ENCODE measurements around the gene PREX1.

PREX1 gene

DNA sequence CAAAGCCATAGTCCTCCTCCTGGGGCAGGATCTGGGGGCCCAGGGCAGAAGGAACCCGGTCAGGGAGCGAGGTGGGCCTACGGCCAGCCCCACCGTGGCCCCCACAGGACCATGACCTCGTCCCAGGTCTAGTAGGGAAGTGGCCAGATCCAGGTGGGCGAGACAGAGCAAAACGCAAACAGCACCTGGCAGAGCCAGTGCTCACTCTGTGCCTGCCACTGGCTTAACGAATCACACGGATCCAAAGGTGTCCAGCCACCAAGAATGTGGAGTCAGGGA is 169.7 kb downstream of the PREX1 start:
- no peak for DNase-seq (ENCODE audit: low spot score)

DNA sequence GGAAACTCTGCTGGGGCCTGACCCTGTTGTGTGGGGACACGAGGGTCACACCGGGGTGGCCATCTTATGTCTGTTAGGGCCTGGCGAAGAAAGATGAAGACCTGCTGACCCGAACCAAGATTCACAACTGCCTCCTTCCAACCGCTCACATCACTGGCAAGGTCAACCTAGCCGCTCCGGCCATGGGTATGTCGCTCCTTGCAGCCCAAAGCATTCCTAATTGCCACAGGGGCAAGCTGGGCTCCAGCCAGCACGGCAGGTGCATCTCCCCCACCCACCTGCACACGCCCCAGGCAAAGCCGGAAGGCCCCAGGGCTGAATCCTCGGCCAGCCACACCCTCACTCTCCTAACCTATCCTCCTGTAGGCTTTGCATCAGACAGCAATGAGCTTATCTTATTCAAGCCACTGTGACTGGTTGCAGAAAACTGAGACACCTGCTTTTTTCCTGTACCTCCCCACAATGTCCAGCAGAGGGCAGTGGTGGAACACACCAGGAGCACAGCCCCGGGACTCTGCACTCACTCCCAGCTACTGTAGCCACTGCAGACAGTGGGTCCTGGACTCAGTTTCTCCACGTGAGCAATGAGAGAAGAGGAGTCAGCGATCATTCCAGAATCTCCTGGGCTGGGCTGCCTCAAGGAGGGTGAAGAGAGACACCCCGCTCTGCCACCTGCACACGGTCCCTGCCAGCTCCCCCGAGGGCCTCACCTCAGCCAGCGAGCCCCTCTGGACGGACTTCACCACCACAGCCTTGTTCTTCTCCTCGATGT is 170.2 kb downstream of the PREX1 start:
- DNase-seq (ENCODE audit: low spot score), result peak; percentile 88

DNA sequence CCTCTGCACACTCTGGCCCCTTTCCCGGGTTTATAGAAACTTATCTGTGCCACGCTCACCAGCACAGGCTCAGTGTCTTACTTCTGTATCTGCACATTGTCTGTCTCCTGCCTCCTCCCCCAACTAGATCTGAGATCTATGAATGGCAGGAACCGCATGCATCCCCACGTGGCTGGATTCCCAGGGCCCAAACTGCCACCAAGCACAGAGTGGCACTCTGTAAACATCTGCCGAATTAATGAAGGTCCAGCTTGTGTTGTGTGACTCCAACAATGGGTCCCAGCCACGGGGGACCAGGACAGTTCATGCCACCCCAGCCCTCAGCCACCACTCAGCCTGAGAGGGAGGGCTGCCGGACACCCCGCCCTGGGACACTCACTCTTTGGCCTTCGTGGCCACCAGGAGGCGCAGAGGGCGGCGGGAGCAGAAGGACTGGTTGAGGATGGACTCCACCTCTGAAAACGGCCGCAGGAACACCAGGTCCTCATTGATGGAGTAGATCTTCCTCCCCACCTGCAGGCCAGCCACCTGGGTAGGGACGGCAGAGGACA is 171.1 kb downstream of the PREX1 start:
- peak; percentile 54 for DNase-seq (ENCODE audit: low spot score)

DNA sequence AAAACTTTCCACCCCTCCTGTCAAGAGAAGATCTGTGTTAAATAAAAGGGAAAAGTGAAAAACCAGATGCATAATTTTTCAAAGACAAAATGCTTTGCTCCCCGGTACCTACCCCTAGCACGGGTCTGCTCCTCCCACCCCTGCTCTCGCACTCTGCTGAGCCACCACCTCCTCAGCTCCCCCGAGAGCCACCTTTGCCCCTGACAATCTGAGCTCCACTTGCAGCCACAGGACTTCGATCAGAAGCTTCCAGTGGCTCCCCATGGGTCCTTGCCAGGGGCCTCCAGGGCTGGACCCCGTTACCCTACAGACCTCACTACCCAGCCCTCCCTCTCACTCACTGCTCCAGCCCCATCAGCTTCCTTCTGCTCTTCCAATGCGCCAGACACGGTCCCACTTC is 171.7 kb downstream of the PREX1 start:
- no peak for DNase-seq (ENCODE audit: low spot score)

DNA sequence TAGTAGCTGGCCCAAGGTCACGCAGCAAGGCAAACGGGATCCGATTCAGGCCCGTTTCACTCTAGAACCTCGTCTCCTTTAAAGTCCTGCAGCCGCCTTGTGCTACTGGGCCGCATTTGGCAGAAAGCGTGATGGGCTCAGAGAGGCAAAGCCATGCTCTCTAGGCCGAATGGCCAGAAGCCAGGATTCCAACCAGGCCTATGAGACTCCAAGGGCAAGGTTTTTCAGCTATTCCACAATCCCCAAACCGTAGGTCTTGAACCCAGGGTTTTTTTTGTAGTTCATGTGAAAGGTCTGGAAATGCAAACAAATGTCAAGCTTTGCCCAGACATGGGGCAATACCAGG is 174.1 kb downstream of the PREX1 start:
- no peak for DNase-seq (ENCODE audit: low spot score)

DNA sequence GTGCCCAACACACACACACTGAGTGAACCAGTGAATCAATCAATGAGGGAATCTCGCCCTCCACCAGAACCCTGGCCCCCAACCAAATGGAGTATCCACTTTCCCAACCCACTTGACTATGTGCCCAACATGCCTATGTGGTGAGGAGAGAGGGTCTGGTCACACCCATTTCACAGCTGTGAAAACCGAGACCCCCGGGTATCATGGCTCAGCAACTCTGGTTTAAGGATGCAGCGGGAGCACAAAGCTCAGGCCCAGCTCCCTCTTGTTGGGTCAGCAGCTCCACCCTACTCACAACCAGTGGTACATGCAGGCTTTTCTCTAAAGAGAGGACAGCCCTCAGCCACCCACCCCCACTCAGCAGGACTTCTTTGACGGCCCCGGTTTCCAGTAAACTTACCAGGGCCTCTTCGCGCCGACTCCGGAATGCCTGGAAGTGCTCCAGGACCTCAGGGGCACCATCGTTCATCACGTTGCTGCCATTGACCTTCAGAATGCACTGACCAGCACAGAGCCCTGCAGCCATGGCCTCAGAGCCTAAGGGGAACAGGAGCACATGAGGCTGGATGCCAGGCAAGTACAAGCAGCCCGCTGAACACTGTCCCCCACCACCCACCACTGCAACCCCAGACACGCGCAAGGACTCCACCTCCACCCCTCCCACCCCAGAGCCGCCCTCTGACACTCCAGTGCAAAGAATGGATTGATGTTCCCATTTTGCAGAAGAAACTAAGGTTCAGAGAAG is 174.7 kb downstream of the PREX1 start:
- no peak for DNase-seq (ENCODE audit: low spot score)

DNA sequence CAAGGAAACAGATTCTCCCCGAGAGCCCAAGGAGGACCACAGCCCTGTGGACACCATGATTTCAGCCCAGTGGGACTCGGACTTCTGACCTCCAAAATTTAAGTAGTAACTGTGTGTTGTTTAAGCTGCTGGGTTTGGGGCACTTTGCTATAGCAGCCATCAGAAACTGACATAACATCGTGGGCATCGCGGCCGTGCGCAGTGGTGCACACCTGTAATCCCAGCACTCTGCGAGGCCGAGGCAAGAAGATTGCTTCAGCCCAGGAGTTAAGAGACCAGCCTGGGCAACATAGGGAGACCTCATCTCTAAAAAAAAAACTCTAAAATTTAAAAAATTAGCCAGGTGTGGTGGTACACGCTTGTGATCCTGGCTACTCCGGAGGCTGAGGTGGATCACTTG is 175.8 kb downstream of the PREX1 start:
- no peak for DNase-seq (ENCODE audit: low spot score)

DNA sequence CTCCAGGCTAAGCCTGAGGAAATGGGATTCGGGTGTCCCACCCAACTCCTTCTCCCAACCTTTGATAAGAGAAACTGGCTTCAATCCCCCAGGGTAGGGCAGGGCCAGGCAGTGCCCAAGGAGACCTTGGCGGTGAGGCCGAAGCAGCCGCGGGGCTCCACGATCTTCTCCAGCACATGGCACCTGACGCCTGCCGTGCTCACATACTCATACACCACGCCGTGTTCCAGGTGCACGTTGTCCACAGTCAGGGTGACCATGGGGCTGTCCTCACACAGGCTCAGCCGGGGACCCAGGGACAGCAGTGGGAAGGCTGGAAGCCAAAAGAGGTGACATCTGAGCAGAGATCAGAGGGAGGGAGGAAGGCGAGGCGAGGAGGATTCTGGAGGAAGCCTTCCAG is 176.5 kb downstream of the PREX1 start:
- no peak for DNase-seq (ENCODE audit: low spot score)

DNA sequence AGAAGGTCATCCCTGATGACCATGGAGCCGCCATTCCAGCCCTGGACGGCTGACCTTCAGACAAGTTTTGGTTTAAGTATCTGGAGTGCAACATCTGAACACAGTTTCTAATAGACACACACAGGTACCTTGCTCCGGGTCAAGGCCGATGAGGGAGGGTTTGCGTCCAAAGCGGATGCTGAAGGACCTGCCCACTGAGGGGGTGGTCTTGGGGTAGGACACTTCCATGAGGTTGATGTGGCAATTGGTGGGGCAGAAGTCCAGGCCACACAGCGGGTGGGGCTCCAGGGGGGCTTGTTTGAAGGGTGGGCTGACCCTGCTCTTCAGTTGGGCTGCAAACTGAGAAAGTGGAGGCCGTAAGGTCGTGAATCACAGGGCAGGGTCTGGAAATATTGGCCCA is 177.9 kb downstream of the PREX1 start:
- DNase-seq (ENCODE audit: low spot score), result no peak

DNA sequence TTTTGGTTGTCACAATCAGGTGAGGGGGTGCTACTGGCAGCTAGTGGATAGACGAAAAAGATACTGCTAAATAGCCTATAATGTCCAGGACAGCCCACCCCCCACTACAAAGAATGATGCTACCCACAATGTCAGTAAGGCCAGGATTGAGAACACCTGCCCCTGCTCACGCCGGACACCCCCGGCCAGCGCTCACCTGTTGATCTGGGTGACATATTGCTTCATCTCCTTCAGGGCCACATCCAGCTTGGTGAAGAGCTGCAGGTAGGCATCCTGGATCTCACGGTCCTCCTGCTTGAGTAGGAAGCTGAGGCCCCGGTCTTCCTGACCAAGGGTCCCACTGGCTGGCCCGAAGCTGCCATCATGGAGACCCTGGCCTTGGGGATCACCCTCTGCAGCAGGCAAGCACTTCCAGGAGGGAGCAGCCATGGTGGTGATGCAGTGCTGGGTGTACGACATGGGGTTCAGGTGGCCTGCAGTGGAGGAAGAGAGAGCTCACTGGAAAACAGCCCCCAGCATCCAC is 178.6 kb downstream of the PREX1 start:
- no peak for DNase-seq (ENCODE audit: low spot score)

DNA sequence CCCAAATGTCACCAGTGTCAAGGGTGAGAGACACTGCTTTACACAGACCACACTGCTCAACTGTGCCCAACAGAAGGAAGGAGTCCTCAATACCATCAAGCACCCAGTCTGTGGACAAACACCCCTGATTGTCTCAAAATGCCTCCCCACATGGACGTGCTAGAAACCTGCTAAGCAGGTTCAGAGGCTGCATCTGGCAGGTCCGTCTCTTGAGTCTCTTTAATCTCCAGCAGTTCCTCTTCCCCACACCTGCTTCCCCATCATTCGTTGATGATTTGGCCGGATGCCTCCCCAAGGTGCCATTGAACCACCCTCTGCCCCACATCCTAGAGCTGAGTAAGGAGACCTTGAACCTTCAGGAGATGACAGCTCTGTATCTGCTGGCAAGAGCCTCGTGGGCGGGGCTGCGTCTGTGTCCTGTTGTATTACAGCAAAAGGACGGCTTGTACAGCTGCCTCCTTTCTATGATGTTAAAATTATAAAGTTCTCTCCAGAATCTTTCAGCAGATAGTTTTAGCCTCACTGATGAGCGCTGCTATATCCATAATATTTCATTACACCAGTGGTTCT is 179.2 kb downstream of the PREX1 start:
- no peak for DNase-seq (ENCODE audit: low spot score)

DNA sequence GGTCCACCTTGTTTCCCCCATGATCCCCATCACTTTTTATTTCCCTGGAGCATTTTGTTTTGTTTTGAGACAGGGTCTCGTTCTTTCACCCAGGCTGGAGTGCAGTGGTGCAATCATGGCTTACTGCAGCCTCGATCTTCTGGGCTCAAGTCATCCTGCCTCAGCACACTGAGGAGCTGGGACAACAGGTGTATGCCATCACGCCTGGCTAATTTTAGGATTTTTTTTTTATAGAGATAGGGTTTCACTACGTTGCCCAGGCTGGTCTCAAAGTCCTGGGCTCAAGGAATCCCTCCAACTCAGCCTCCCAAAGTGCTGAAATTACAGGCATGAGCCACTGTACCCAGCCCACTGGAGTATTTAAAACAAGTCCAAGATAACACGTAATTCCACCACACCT is 179.9 kb downstream of the PREX1 start:
- no peak for DNase-seq (ENCODE audit: low spot score)

DNA sequence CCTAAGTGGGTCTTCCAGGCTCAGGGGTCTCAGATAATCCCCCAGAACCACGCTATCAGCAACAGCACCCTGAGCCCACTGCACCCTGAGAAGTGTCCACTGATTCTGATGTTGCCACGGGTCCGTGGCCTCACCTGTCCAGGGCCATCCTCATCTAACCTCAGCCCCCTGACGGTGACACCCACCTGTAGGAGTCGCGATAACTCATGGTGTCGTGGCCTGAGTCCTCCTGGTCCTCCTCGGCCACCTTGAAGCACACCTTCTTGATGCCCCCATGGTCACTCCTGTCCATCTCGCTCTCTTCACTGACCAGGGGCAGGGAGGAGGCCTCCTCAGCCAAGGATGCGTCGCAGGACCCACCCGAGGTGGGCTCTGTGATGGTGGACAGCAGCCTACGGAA is 182.1 kb downstream of the PREX1 start:
- DNase-seq (ENCODE audit: low spot score), result no peak

DNA sequence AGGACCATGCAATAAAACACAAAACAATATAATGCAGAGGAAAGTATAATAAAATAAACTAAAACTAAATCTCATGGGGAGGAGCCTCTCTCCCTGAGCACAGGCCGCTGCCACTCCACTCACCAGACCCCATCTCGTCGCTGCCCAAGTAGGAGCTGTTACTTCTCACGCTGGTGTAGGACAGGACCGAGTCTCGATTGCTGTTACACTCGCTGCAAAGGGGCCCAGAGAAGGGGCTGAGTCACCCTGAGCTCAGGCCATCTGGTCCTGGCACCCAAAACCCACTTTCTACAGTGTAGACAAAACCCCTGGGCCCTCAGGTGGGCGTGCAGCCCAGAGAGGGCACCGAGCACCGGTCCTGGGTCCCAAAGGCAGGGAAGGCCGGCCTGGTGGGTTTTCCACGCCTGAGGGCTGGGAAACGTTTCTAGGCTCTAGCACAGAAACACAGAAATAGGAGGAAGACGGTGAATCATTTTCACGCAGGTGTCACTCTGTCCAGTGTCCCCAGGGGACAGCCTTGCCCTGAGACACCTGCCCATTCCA is 183.4 kb downstream of the PREX1 start:
- no peak for DNase-seq (ENCODE audit: low spot score)

DNA sequence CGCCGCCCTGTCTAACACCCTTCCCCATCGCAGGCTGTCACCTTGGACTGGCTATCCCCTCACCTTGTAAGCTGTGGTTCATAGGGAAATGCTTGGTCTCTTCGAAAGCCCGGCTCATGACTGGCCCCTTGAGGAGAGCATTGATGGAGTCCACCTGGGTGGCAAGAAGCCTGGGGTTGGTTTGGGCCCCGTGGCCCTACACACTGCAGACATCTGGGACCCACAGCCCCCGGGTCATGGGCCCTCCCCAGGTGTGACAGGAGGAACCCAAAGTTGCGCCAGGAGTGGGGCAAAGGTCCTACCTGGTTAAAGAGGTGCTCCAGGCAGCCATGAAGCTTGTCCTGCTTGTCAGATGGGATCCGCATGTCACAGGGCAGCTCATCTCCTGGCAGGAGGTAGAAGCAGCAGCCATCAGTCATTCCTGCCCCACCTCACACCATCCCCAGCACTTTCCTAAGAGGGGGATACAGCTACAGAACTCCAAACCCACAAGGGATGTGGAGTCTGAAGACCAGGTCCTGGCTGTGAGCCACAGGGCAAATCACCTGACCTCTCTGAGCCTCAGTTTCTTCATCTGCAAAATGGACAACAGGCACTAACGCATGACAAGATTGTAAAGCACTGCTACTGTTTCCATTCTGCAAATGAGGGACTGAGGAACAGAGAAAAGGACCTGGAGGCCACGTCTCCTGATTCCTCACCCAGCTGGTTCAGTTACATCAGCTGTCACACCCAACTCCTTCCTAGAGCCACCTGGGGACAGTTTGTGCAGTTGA is 185.5 kb downstream of the PREX1 start:
- DNase-seq (ENCODE audit: low spot score), result no peak

DNA sequence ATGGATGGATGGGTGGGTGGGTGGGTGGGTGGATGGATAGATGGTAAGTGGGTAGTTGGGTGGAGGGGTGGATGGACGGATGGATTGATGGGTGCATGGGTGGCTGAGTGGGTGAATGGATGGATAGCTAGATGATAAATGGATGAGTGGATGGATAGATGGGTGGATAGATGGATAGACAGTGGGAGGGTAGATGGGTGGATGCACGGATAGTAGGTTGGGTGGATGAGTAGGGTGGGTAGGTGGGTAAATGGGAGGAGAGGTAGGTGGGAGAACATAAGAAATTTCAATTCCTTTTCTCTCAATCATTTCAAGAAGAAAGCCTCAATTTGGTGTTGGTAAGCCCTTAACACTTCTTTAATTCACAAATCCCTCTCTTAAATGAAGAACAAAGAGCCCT is 186.9 kb downstream of the PREX1 start:
- no peak for DNase-seq (ENCODE audit: low spot score)

DNA sequence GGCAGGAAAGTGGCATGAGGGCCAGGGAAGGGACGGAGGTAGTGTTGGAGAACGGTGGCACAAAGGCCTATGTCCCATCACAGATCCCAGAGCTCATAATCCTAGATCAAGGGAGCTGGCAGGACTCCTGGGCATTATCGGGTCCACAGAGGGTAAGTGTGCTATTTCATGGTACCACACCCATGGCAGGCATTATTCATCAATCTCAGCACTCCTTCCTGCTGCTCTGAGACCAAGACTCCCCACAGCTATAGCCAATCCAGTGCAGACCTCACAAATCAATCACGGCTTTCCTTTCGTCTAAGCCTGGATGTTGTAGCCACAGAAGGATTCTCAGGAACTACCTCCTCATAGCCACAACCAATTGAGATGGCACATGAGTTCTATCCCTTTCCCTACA is 187.9 kb downstream of the PREX1 start:
- DNase-seq (ENCODE audit: low spot score), result no peak

DNA sequence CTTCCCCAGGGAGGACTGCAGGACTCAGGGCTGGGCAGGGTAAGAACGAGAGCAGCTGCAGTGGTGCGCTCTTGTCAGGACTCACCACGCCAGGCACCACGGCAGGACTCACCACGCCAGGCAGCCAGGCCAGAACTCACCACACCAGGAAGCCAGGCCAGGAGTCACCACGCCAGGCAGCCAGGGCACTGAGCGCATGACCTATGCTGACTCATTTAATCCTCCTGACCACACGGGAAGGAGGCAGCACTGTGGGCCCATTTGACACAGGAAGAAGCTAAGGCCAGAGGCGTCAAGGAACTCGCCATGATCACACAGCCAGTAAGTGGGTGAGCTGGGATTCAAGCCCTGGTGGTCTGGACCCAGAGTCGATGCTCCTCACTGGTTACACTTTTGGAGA is 189.3 kb downstream of the PREX1 start:
- no peak for DNase-seq (ENCODE audit: low spot score)

DNA sequence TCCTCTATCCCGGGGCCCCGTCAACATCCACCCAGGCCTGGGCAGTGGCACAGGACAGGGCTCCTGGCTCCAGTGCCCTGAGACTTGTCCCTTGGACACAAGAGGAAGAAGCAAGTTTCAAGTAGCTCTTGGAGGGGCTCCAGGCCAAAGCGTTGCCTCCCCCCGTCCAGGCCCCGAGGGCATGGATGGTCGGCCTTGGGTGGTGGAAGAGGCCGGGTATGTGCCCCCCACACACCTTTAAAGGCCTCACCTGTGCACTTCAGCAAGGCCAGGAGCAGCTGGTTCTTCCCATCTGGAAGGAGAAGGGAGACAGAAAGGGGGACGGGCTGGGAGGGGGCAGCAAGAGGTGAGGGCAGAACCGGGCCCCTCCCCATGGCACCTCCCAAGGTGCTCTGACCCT is 190.3 kb downstream of the PREX1 start:
- no peak for DNase-seq (ENCODE audit: low spot score)

DNA sequence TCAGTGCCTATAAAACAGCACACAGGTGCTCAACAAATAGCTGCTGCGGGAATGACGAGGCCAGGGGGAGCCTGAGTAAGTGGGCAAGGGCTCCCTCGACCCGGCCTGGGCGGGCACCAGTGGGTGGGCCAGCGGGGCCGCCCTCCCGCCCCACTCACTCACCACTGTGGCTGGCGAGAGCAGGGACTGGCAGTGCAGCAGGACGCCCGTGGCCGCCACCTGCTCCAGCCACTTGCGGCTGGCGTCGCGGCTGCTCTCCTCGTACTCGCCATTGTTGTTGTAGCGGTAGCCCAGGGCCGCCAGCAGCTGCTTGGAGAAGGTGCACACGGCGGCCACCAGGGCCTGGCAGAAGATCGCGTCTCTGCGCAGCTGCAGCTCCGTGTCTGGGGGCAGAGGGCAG is 191.5 kb downstream of the PREX1 start:
- no peak for DNase-seq (ENCODE audit: low spot score)

DNA sequence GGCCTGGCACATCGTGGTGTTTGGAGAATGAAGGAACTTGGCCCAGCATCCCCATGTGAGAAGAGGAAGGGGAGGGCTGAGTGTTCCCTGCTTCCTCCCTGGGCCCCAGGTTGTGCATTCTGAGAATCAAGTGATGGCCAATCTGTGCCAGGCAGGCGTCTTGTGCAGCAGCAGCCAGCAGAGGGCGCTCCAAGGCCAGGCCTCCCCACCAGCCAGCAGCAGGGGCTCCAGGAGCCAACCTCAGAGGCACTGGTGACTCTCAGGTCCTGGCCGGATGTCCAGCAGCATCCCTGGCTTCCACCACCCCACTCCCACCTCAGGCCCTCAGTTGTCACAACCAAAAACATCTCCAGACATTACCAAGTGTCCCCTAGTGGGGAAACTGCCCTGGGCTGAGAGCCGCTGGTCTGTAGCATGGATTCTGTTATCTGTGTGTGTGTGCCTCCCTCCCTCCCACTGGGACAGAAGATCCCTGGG is 192.0 kb downstream of the PREX1 start:
- peak; percentile 90 for DNase-seq (ENCODE audit: low spot score)

DNA sequence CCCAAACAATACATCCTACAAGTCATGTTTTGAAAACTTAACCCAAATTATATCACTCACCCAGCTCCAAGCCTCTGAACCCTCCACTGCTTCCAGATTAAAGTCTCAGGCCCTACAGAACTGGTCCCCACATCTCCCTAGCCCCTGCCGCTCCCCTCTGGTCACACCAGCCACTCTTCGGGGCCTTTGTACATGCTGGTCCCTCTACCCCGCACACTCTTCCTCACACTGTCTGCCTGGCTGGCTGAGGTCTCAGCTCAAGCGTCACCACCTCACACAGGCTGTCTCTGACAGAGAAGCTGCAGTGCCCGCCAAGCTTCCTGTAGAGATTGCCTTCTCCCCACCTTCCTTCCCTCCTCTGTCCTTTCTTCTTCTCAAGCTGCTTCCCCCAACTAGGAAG is 192.4 kb downstream of the PREX1 start:
- DNase-seq (ENCODE audit: low spot score), result no peak
